HCT116 (cell line): ENCODE measurements around the gene PRDM1.

ENCODE experiments used
- EZH2phosphoT487 ChIP-seq: fragments of 200-600 bp; IDR thresholded peaks from 2 replicates; pipeline ENCODE4 v1.6.1; 2018; ENCODE audit warnings: antibody characterized with exemption, borderline replicate concordance
- ZFX ChIP-seq: fragments of 450-650 bp; IDR thresholded peaks from 2 replicates; pipeline ENCODE4 v1.6.1; 2017
- TF ChIP-seq, protein P1 (sequence below), 3 experiments: fragments of 200-600 bp in 1 of 3; sonication (generic) in 1 of 3; IDR thresholded peaks in 2 of 3; conservative IDR thresholded peaks in 1 of 3; 2 replicates each; pipeline ENCODE4 v1.5.1; 2012 to 2017; ENCODE audit warnings: low read depth in 2 of 3, low read length in 2 of 3, antibody characterized with exemption in 1 of 3, borderline replicate concordance in 1 of 3, control low read depth in 1 of 3, mild to moderate bottlenecking in 1 of 3, mixed read lengths in 1 of 3, mixed run types in 1 of 3, moderate library complexity in 1 of 3; ENCODE audit not compliant: insufficient read depth in 1 of 3
- TF ChIP-seq, protein P2 (sequence below): IDR thresholded peaks from 2 replicates; pipeline ENCODE4 v1.6.1; 2012

DNA sequence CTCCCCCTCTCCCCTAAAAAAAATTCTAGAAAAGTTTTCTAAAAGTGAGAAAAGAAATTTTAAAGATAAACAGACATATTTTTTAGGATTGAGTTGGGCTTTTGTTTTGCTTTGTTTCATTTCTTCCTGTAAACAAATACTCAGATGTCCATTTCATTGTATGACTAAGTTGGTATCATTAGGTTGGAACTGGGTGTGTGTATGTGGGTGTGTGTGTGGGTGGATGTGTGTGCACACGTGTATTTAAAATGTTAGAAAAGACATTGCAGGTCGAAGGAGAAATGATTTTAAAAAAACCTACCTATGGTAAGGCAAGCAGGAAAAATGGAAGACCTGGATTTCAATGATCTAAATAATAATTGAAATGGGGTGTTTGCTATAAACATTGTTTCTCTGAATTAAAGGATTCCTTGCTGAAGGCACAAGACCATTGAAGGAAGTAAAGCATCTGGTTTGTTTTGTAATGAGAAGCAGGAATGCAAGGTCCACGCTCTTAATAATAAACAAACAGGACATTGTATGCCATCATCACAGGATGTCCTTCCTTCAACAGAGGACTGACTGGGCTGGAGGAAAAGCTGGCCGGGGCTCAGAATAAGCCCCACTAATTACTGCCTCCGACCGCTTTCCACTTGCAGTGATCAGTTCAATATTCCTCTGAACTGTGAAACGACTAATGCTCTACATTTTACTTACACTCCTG, 996 bp upstream of the PRDM1 start:
- TF ChIP-seq ZFX = no peak
- no peak for TF ChIP-seq EZH2phosphoT487
- TF ChIP-seq, protein P1, sequence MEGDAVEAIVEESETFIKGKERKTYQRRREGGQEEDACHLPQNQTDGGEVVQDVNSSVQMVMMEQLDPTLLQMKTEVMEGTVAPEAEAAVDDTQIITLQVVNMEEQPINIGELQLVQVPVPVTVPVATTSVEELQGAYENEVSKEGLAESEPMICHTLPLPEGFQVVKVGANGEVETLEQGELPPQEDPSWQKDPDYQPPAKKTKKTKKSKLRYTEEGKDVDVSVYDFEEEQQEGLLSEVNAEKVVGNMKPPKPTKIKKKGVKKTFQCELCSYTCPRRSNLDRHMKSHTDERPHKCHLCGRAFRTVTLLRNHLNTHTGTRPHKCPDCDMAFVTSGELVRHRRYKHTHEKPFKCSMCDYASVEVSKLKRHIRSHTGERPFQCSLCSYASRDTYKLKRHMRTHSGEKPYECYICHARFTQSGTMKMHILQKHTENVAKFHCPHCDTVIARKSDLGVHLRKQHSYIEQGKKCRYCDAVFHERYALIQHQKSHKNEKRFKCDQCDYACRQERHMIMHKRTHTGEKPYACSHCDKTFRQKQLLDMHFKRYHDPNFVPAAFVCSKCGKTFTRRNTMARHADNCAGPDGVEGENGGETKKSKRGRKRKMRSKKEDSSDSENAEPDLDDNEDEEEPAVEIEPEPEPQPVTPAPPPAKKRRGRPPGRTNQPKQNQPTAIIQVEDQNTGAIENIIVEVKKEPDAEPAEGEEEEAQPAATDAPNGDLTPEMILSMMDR (IDR thresholded peaks at IDR 0.05 in 2 of 3, conservative IDR thresholded peaks at IDR 0.05 in 1 of 3; ENCODE audit: borderline replicate concordance in 1 of 3, insufficient read depth in 1 of 3, low read depth in 2 of 3, low read length in 2 of 3) = no peak
- TF ChIP-seq, protein P2, sequence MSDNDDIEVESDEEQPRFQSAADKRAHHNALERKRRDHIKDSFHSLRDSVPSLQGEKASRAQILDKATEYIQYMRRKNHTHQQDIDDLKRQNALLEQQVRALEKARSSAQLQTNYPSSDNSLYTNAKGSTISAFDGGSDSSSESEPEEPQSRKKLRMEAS = no peak
